Mesenchymal stem cell (in vitro differentiated cells and primary cell): ENCODE measurements around the gene VCAN.
A peak's percentile ranks its signal among the peaks of the same experiment; 100 is the strongest.

Experiments used
- DNase-seq: peaks from one replicate; pipeline ENCODE4 v3.0.0-alpha.2; 2013
- H2AFZ ChIP-seq: one replicate; pipeline ENCODE4 v1.6.1; 2013; ENCODE audit warnings: low read depth, mild to moderate bottlenecking, control low read depth, inconsistent platforms, low read length, moderate library complexity
- H2AK5ac ChIP-seq: 2 replicates; pipeline ENCODE4 v1.6.1; 2013; ENCODE audit warnings: low read length, moderate library complexity, mild to moderate bottlenecking, inconsistent platforms; ENCODE audit not compliant: severe bottlenecking
- H2BK120ac ChIP-seq: one replicate; pipeline ENCODE4 v1.6.1; 2013; ENCODE audit warnings: low read depth, mild to moderate bottlenecking, inconsistent platforms, low read length, moderate library complexity
- H2BK12ac ChIP-seq, 2 experiments: one replicate each; pipeline ENCODE4 v1.6.1; 2013; ENCODE audit warnings: inconsistent platforms in 2 of 2, low read length in 2 of 2, mild to moderate bottlenecking in 2 of 2, moderate library complexity in 2 of 2, control low read depth in 1 of 2
- H2BK15ac ChIP-seq: one replicate; pipeline ENCODE4 v1.6.1; 2013; ENCODE audit warnings: mild to moderate bottlenecking, low read depth, inconsistent platforms; ENCODE audit not compliant: poor library complexity, severe bottlenecking
- H2BK5ac ChIP-seq: 2 replicates; pipeline ENCODE4 v1.6.1; 2013; ENCODE audit warnings: low read depth, mild to moderate bottlenecking, low read length, control low read depth, inconsistent platforms; ENCODE audit not compliant: poor library complexity, severe bottlenecking
- H3K14ac ChIP-seq, 2 experiments: one replicate each; pipeline ENCODE4 v1.6.1; 2013; ENCODE audit warnings: inconsistent platforms in 2 of 2, low read length in 2 of 2, control low read depth in 1 of 2, mild to moderate bottlenecking in 1 of 2, moderate library complexity in 1 of 2
- H3K18ac ChIP-seq, 2 experiments: one replicate each; pipeline ENCODE4 v1.6.1; 2013; ENCODE audit warnings: inconsistent platforms in 2 of 2, low read length in 2 of 2, control low read depth in 1 of 2, low read depth in 1 of 2, mild to moderate bottlenecking in 1 of 2
- H3K23ac ChIP-seq, 2 experiments: one replicate each; pipeline ENCODE4 v1.6.1; 2013; ENCODE audit warnings: inconsistent platforms in 2 of 2, low read length in 2 of 2, mild to moderate bottlenecking in 2 of 2, moderate library complexity in 2 of 2, control low read depth in 1 of 2
- H3K27ac ChIP-seq: 2 replicates; pipeline ENCODE4 v1.5.1; 2013; ENCODE audit warnings: mild to moderate bottlenecking, moderate library complexity, low read length, control low read depth, inconsistent platforms; ENCODE audit not compliant: poor library complexity, severe bottlenecking
- H3K27me3 ChIP-seq, 2 experiments: 2 replicates each; pipeline versions ENCODE4 v1.6.1 to v1.7.0; 2013; ENCODE audit warnings: low read length in 2 of 2, mild to moderate bottlenecking in 2 of 2, moderate library complexity in 2 of 2, control low read depth in 1 of 2, inconsistent platforms in 1 of 2; ENCODE audit not compliant: control insufficient read depth in 1 of 2, insufficient read depth in 1 of 2
- H3K36me3 ChIP-seq, 2 experiments: 2 replicates each; pipeline versions ENCODE4 v1.6.1 to v1.7.0; 2013; ENCODE audit warnings: low read length in 2 of 2, control low read depth in 1 of 2, inconsistent platforms in 1 of 2, low read depth in 1 of 2, mild to moderate bottlenecking in 1 of 2; ENCODE audit not compliant: insufficient read depth in 2 of 2, control insufficient read depth in 1 of 2
- H3K4ac ChIP-seq, 2 experiments: one replicate each; pipeline ENCODE4 v1.6.1; 2013; ENCODE audit warnings: inconsistent platforms in 2 of 2, low read length in 2 of 2, mild to moderate bottlenecking in 2 of 2, moderate library complexity in 2 of 2, control low read depth in 1 of 2, low read depth in 1 of 2
- H3K4me1 ChIP-seq: 2 replicates; pipeline ENCODE4 v1.6.1; 2013; ENCODE audit warnings: low read depth, low read length, control low read depth; ENCODE audit not compliant: control insufficient read depth, insufficient read depth
- H3K4me2 ChIP-seq: 2 replicates; pipeline ENCODE4 v1.6.1; 2013; ENCODE audit warnings: low read length, mild to moderate bottlenecking, inconsistent platforms; ENCODE audit not compliant: poor library complexity, severe bottlenecking
- H3K4me3 ChIP-seq, 2 experiments: 2 replicates each; pipeline versions ENCODE4 v1.5.1 to v1.7.0; 2013; ENCODE audit warnings: low read length in 2 of 2, mild to moderate bottlenecking in 2 of 2, control low read depth in 1 of 2, low read depth in 1 of 2; ENCODE audit not compliant: insufficient read depth in 1 of 2
- H3K79me1 ChIP-seq: replicated peaks from 2 replicates; pipeline ENCODE4 v1.6.1; 2013; ENCODE audit warnings: mild to moderate bottlenecking, control low read depth, low read length, inconsistent platforms; ENCODE audit not compliant: poor library complexity, severe bottlenecking
- H3K9ac ChIP-seq: 2 replicates; pipeline ENCODE4 v1.7.0; 2013; ENCODE audit warnings: mild to moderate bottlenecking, low read length, moderate library complexity
- H3K9me3 ChIP-seq: 2 replicates; pipeline ENCODE4 v1.7.0; 2013; ENCODE audit warnings: mild to moderate bottlenecking, low read length; ENCODE audit not compliant: control insufficient read depth
- H4K8ac ChIP-seq: one replicate; pipeline ENCODE4 v1.6.1; 2013; ENCODE audit warnings: inconsistent platforms, mild to moderate bottlenecking, low read length, moderate library complexity
- H4K91ac ChIP-seq: one replicate; pipeline ENCODE4 v1.6.1; 2013; ENCODE audit warnings: mild to moderate bottlenecking, low read length, inconsistent platforms
- WGBS: methylation state at CpG from one replicate; pipeline ENCODE4 v1.1.7; 2013; ENCODE audit warnings: mixed read lengths; 5-methylcytosine and 5-hydroxymethylcytosine counted together

Gene VCAN

DNA sequence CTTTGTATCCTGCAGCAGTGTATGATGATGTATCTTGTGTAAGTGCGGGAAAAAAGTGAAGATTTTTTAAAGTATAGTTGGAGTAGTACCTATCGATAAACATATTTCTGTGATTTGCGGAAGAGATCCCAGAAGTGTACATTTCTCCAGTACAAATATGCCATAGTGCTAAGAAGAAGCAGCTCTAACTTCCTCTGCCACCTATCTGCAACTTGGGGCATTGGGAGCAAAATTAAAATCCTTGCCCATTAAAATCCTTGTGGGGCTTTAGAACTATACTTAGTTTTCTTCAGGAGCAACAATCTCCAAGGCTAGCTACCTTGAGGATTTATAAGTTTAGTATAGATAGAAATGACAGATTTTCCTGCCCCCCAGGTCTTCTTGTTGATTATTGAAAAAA lies 123.7 kb downstream of the VCAN start:
- H4K8ac ChIP-seq: no peak overlapping the region
- H2AK5ac ChIP-seq: no peak overlapping the region
- H3K4ac ChIP-seq: no peak overlapping the region
- H3K14ac ChIP-seq: no peak overlapping the region
- H3K27ac ChIP-seq: no peak overlapping the region
- H3K18ac ChIP-seq: no peak overlapping the region
- no peaks in the 10 kb centered on the region for H3K79me1 ChIP-seq
- no peak overlapping the region for H3K9ac ChIP-seq
- H2BK12ac ChIP-seq: no peak overlapping the region
- no peak for DNase-seq
- H2BK5ac ChIP-seq: no peak overlapping the region
- H4K91ac ChIP-seq: no peak overlapping the region
- no peaks in the 10 kb centered on the region for H3K4me1 ChIP-seq
- no peak overlapping the region for H2BK120ac ChIP-seq
- H3K4me2 ChIP-seq: no peak overlapping the region
- H3K4me3 ChIP-seq: no peak overlapping the region
- H2AFZ ChIP-seq: no peak overlapping the region
- WGBS: 100% methylated on average over 1 of the region's 3 CpGs
- H3K23ac ChIP-seq: no peak overlapping the region
- H3K36me3 ChIP-seq: no peaks in the 10 kb centered on the region
- H2BK15ac ChIP-seq: no peak overlapping the region
- H3K9me3 ChIP-seq: no peaks in the 10 kb centered on the region
- H3K27me3 ChIP-seq: no peaks in the 10 kb centered on the region

DNA sequence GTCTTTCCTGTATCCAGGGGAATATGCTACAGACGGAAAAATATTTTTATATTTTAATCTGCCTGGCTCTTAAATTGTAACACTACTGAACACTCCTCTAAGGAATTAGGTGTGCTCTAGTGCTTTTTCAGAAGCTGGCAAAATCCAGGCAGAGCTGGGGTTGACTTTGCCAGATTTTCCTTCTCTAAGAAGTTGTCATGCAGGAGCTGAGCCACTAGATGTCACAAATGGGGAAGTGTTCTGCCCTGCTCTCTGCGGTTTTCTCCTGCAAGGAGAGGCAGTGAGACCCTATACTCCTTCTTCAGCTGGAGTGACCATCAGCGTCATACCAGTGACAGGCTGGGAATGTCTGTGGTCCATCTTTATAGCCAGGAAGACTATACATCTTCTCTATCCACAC lies 136.6 kb downstream of the VCAN start:
- H3K4me2 ChIP-seq: no peak overlapping the region
- DNase-seq: peak; percentile 75
- H3K4ac ChIP-seq: no peak overlapping the region
- no peak overlapping the region for H2AFZ ChIP-seq
- H4K8ac ChIP-seq: no peak overlapping the region
- no peak overlapping the region for H2AK5ac ChIP-seq
- H3K36me3 ChIP-seq: no peaks in the 10 kb centered on the region
- H3K79me1 ChIP-seq: no peaks in the 10 kb centered on the region
- H3K4me1 ChIP-seq: no peaks in the 10 kb centered on the region
- peaks cover 9% of the 10 kb centered on the region for H3K9me3 ChIP-seq
- H3K9ac ChIP-seq: no peak overlapping the region
- H3K23ac ChIP-seq: no peak overlapping the region
- H3K27ac ChIP-seq: no peak overlapping the region
- H2BK5ac ChIP-seq: no peak overlapping the region
- no peaks in the 10 kb centered on the region for H3K27me3 ChIP-seq
- H3K4me3 ChIP-seq: no peak overlapping the region
- no peak overlapping the region for H2BK12ac ChIP-seq
- no peak overlapping the region for H2BK15ac ChIP-seq
- no peak overlapping the region for H2BK120ac ChIP-seq
- H4K91ac ChIP-seq: no peak overlapping the region
- no peak overlapping the region for H3K14ac ChIP-seq
- WGBS: 0% methylated on average over 1 of the region's 3 CpGs
- no peak overlapping the region for H3K18ac ChIP-seq

DNA sequence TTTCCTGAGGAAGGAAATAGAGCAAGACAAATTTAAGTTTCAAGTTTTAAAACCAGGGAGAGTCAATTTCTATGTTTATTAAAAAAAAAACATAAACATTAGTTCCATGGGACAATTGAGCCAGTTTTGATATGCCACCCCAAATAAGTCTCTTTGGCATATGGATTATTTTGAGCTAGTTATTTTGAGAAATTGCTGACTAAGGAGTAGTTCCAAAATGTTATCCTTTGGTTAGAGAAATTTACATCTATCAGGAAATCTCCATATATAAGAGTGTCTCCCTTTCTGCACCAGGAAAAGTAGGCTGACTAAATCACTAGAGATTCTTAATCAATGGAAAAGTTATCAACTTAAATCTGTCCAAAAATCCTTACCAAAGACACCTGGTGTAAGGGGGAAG lies 143.3 kb downstream of the VCAN start:
- no peak overlapping the region for H3K4me3 ChIP-seq
- no peak overlapping the region for H3K14ac ChIP-seq
- no peak overlapping the region for H4K91ac ChIP-seq
- H3K27ac ChIP-seq: no peak overlapping the region
- H3K9me3 ChIP-seq: peaks cover 34% of the 10 kb centered on the region
- no peak overlapping the region for H4K8ac ChIP-seq
- no peak overlapping the region for H3K18ac ChIP-seq
- H3K23ac ChIP-seq: no peak overlapping the region
- no peak overlapping the region for H2BK15ac ChIP-seq
- H3K4me1 ChIP-seq: no peaks in the 10 kb centered on the region
- no peaks in the 10 kb centered on the region for H3K79me1 ChIP-seq
- no peak overlapping the region for H3K4me2 ChIP-seq
- H3K27me3 ChIP-seq: peaks cover 0 to 4% of the 10 kb centered on the region in 2 experiments
- H2AFZ ChIP-seq: no peak overlapping the region
- no peak overlapping the region for H2BK120ac ChIP-seq
- no peak overlapping the region for H2AK5ac ChIP-seq
- H3K36me3 ChIP-seq: no peaks in the 10 kb centered on the region
- no peak overlapping the region for H3K4ac ChIP-seq
- no peak overlapping the region for H2BK5ac ChIP-seq
- H2BK12ac ChIP-seq: no peak overlapping the region
- no peak for DNase-seq
- no peak overlapping the region for H3K9ac ChIP-seq

DNA sequence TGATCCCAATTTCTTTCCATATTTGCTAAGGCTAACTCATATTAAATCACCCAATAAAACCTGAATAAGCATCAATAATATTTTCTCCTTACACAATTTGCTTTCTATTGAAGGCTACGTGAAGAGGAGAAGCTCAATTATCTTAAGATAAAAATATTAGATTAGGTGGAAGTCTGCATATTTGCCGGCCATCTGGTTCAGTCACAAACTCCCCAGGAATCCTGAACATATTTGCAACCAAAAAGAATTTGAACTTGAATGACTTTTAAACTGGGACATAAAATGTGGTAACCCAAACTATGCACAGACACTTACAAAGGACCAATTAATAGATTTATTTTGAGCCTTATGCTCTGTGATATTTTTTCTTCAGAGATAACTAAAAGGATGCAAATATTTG lies 156.8 kb downstream of the VCAN start:
- Histone ChIP-seq H3K4me3 (no peak overlapping the region), H3K79me1 (no peaks in the 10 kb centered on the region), H2BK15ac (no peak overlapping the region), H2AFZ (no peak overlapping the region), H4K8ac (no peak overlapping the region), H2BK120ac (no peak overlapping the region), H3K27me3 (peaks cover 0 to 20% of the 10 kb centered on the region in 2 experiments), H2AK5ac (no peak overlapping the region), H2BK5ac (no peak overlapping the region), H3K18ac (no peak overlapping the region), H3K27ac (no peak overlapping the region), H3K4me2 (no peak overlapping the region), H3K4me1 (peaks cover 7% of the 10 kb centered on the region), H4K91ac (no peak overlapping the region), H3K23ac (no peak overlapping the region), H3K9ac (no peak overlapping the region), H3K36me3 (no peaks in the 10 kb centered on the region), H3K4ac (no peak overlapping the region), H2BK12ac (no peak overlapping the region), H3K9me3 (peaks cover 3% of the 10 kb centered on the region), H3K14ac (no peak overlapping the region)
- WGBS: no CpG with 5 or more reads among the region's 2 CpGs
- no peak for DNase-seq
